NCI-H2171 (cell line): ENCODE data around the gene TNFAIP1.
"Not testable (repeated sequence)": the region's sequence is repeated elsewhere in the genome, so short reads cannot be mapped to it uniquely, and the experiment has no call there.

Experiments used
- DNase-seq: peaks from one replicate; lab custom pipeline; 2025; lab: John Stamatoyannopoulos, UW

The TNFAIP1 gene

GRCh38 chr17:28335201-28335958 lies at the start of gene TNFAIP1, which contains the start of gene IFT20:
Gene TNFAIP1 (plus strand): TSS chr17:28335761. CDS start chr17:28339522, 3,761 bp downstream.
Gene IFT20 (minus strand): TSS chr17:28335472. CDS start chr17:28331985, 3,487 bp downstream.
- DNase-seq: peak; percentile 99

- no peak for DNase-seq
Measured at GRCh38 chr17:28285965-28286364, 49.6 kb upstream of the TNFAIP1 start.

DNA sequence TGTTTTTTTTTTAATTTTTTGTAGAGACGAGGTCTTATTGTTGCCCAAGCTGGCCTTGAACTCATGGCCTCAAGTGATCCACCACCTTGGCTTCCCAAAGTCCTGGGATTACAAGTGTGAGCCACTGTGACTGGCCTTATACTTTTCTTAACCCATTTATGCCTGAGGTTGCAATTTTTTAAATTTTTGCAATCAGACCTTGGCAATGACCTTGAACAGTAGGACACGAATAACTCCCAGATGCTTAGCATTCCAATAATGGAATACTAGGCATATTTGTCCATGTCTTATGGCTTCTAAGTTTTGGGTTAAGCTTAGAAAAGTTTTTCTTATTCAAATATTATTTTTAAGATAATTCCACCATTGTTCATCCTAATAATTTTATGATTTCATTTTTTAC lies 44.9 kb upstream of the TNFAIP1 start:
- no peak for DNase-seq

- DNase-seq: no peak
Measured at GRCh38 chr17:28291780-28292330, 43.7 kb upstream of the TNFAIP1 start.

DNA sequence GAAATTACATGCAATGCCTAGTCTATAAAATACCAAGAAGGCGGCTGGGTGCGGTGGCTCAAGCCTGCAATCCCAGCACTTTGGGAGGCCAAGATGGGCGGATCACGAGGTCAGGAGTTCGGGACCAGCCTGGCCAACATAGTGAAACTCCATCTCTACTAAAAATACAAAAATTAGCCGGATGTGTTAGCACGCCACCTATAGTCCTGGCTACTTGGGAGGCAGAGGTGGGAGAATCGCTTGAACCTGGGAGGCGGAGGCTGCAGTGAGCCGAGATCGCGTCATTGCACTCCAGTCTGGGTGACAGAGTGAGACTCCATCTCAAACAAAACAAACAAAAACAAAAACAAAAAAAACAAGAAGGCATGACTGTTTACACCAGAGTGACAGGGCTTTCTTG lies 42.7 kb upstream of the TNFAIP1 start:
- not testable (repeated sequence) for DNase-seq

DNA sequence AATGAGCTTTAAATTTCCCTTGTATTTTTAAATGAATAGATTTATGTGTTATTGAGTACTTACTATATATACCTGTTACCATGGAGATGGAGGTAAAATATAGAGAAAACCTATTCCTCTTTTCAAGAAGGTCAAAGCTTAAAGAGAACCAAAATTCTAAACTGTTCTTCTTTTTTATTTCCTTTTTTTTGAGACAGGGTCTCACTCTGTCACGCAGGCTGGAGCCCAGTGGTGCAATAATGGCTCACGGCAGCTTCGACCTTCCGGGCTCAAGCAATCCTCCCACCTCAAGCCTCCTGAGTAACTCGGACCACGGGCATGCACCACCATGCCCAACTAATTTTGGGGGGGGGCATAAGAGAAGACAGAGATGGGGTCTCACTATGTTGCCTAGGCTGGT lies 41.6 kb upstream of the TNFAIP1 start:
- no peak for DNase-seq

- no peak for DNase-seq
Measured at GRCh38 chr17:28295677-28296578, 39.6 kb upstream of the TNFAIP1 start.

DNA sequence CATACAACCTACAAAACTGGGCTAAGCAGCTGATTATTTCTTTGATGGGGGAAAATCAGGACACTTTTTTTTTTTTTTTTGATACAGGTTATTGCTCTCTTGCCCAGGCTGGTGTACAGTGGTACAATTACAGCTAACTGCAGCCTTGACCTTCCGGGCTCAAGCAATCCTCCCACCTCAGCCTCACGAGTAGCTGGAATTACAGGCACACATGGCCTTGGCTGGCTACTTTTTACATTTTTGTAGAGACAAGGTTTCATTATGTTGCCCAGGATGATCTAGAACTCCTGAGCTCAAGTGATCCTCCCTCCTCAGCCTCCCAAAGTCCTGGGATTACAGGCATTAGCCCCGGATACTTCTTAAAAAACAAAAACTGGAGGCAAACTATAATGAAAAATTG lies 37.1 kb upstream of the TNFAIP1 start:
- DNase-seq: no peak

GRCh38 chr17:28306954-28307401 lies 28.6 kb upstream of the TNFAIP1 start:
- DNase-seq: no peak

- DNase-seq: no peak
Measured at GRCh38 chr17:28313841-28314240, 21.7 kb upstream of the TNFAIP1 start.

GRCh38 chr17:28315846-28316705 lies 19.5 kb upstream of the TNFAIP1 start:
- DNase-seq: no peak

GRCh38 chr17:28317099-28317965 lies 18.2 kb upstream of the TNFAIP1 start:
- no peak for DNase-seq

DNA sequence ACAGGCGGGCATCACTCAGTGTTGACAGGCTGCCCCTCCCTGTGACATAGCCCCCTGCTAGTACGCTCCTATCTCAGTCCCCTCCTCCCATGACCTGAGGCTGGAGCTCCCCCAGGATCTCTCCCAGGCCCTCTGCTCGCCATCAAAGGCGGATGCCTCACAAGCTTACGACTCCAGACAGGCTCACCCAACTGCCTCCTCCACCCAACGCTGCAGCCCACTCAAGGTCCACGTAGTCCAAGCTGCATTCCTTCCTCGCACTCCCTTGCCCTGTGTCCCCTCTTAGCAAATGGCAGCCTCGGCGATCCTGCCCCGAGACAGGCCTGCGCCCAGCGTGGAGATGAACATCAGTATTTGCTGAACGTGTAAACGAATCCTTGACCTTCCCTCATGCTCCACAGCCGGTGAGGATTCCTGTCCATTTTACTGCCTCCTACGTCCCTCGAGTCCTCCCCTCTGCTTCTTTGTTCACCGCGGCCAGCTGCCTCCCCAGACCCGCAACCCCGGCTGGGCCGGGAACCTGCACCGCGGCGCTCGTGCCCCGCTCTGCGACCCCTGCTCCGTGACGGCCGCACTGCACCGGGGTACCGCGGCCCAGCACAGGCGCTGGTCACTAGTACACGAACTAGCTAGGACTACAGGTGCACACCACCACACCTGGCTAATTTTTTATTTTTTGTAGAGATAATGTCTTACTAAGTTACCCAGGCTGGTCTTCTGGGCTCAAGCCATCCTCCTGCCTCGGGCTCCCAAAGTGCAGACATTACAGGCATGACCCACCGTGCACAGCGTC lies 17.4 kb upstream of the TNFAIP1 start:
- peak; percentile 12 for DNase-seq

- peak; percentile 98 for DNase-seq
Measured at GRCh38 chr17:28318759-28319597, 16.6 kb upstream of the TNFAIP1 start, which contains the start of gene TMEM97. Gene TMEM97 (plus strand): TSS chr17:28319200. CDS start chr17:28319240, 40 bp downstream.

DNA sequence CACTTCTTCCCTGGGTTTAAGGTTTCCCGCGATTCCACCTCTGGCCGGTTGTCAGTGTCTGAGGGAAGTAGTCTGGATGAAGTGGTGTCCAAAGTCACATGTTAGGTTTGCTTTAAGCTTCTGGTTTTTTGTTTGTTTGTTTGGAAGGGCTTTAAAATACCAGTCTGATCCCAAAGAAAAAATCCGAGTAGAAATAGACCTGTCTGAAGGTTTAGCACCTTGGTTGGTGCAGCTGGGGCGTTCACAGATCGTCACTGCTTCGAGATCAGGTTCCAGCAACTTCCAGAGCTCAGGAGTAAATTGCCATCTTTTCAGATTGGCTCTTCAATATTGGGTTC lies 16.0 kb upstream of the TNFAIP1 start:
- DNase-seq: no peak

DNA sequence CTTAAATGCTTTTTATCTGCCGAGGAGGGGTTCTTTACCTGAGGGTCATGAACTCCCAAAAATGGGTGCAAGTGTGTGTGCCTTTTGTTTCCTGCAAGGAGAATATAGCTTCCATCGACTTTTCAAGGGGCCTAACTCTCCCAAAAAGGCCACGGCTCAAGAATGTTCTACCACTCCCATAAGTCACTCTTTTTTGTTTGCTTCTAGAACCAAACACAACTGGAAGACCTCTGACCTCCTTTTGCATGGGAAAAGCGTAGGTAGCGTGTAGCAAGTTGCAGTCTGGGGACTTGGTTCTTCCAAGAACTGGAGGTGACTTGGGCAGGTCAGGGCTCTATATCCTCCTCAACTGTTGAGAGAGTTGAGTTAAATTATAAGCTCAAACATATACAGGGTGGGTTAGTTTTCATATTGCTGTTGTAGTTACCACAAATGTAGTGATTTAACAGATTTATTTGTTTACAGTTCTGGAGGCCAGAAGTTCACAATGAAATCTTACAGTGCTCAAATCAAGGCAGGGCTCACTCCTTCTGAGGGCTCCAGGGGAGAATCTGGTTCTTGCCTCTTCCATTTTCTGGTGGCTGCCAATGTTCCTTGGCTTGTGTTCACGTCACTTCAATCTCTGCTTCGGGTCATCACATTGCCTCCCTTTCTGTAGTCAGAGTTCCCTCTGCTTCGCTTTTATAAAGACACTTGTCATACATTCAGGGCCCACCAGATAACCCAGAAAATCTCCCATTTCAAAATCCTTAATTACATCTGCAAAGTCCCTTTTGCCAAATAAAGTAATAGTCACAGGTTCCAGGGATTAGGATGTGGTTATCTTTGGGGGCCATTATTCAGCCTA lies 15.1 kb upstream of the TNFAIP1 start:
- DNase-seq: no peak

GRCh38 chr17:28324267-28324745 lies 11.3 kb upstream of the TNFAIP1 start:
- no peak for DNase-seq

- DNase-seq: no peak
Measured at GRCh38 chr17:28324781-28325180, 10.8 kb upstream of the TNFAIP1 start.
